CD4-positive, alpha-beta memory T cell (primary cell): ENCODE results near the gene OMG. TPM values are rescaled to one million over a fixed set of nuclear protein-coding genes. Genes with fewer than 3 reads are reported as not detected.

ENCODE experiments used
- CTCF ChIA-PET: fragments of 350-600 bp; sonication (Branson Sonifier 250); formaldehyde crosslinking; loops from one replicate; lab custom pipeline; 2021; ENCODE audit warnings: inconsistent platforms; ENCODE audit not compliant: partially characterized antibody; lab: Charles Lee
- POLR2A ChIA-PET: fragments of 350-600 bp; sonication (Branson Sonifier 250); formaldehyde crosslinking; loops from one replicate; lab custom pipeline; 2021; ENCODE audit not compliant: partially characterized antibody; lab: Charles Lee
- DNase-seq, 5 donors: peaks; one replicate each; pipeline versions ENCODE4 v3.0.0 to v3.0.0-alpha.2; 2020 to 2022; ENCODE audit warnings: mixed read lengths in 1 of 5
- H3K27ac ChIP-seq: one replicate; pipeline ENCODE4 v1.7.0; 2013; ENCODE audit warnings: low read depth, low read length
- H3K27me3 ChIP-seq: 2 replicates; pipeline ENCODE4 v1.7.0; 2013; ENCODE audit warnings: mild to moderate bottlenecking, low read length, moderate library complexity; ENCODE audit not compliant: insufficient read depth
- H3K36me3 ChIP-seq: 2 replicates; pipeline ENCODE4 v1.7.0; 2013; ENCODE audit warnings: mild to moderate bottlenecking, low read length, moderate library complexity; ENCODE audit not compliant: insufficient read depth
- H3K4me1 ChIP-seq: 2 replicates; pipeline ENCODE4 v1.7.0; 2013; ENCODE audit warnings: mild to moderate bottlenecking, low read length, moderate library complexity; ENCODE audit not compliant: insufficient read depth
- H3K4me3 ChIP-seq, 2 donors: one replicate each; pipeline ENCODE4 v1.7.0; 2013; ENCODE audit warnings: low read length in 2 of 2, mild to moderate bottlenecking in 1 of 2
- H3K9me3 ChIP-seq, 2 donors: one replicate each; pipeline ENCODE4 v1.7.0; 2013; ENCODE audit warnings: low read length in 2 of 2, control low read depth in 1 of 2; ENCODE audit not compliant: control insufficient read depth in 1 of 2
- H3K27ac Mint-ChIP-seq, 7 donors: one replicate each; pipeline ENCODE4 v1.8.0; 2020 to 2021; ENCODE audit warnings: mixed read lengths in 7 of 7, mild to moderate bottlenecking in 6 of 7, inconsistent platforms in 3 of 7, moderate library complexity in 3 of 7
- H3K27me3 Mint-ChIP-seq, 2 donors: one replicate each; pipeline ENCODE4 v1.8.0; 2020 to 2021; ENCODE audit warnings: mixed read lengths in 2 of 2
- H3K36me3 Mint-ChIP-seq, 2 donors: one replicate each; pipeline ENCODE4 v1.8.0; 2020 to 2021; ENCODE audit warnings: mixed read lengths in 2 of 2, inconsistent platforms in 1 of 2, mild to moderate bottlenecking in 1 of 2
- H3K4me1 Mint-ChIP-seq, 4 donors: one replicate each; pipeline ENCODE4 v1.8.0; 2020 to 2021; ENCODE audit warnings: mixed read lengths in 4 of 4, mild to moderate bottlenecking in 1 of 4
- H3K4me3 Mint-ChIP-seq, 8 donors: one replicate each; pipeline ENCODE4 v1.8.0; 2020 to 2021; ENCODE audit warnings: mixed read lengths in 8 of 8, mild to moderate bottlenecking in 7 of 8, moderate library complexity in 6 of 8, inconsistent platforms in 3 of 8
- H3K9me3 Mint-ChIP-seq, 8 donors: one replicate each; pipeline ENCODE4 v1.8.0; 2020 to 2021; ENCODE audit warnings: mixed read lengths in 8 of 8, mild to moderate bottlenecking in 5 of 8, inconsistent platforms in 3 of 8, moderate library complexity in 1 of 8
- intact Hi-C: fragments of 100-400 bp; cut with micrococcal nuclease; formaldehyde crosslinking; loops from one replicate; pipeline ENCODE4 v1.15.1; 2023
- polyA plus RNA-seq, 2 donors: library from polyadenylated mRNA; unstranded; fragments of 300-500 nt; fragmentation: Illumina TruSeq; gene quantifications; one replicate each; pipeline ENCODE4 v1.2.3, GENCODE V29; 2021
- total RNA-seq, 2 experiments: library from RNA; stranded (reverse); gene quantifications; one replicate each; pipeline ENCODE4 v1.2.3, GENCODE V29; 2021

OMG gene
- total and polyA plus RNA-seq, 4 experiments from 2014 or later, result 0.61 to 0.84 (median 0.69) TPM; not detected in 1

GRCh38 chr17:31254654-31255053 is 42.4 kb downstream of the OMG start:
- H3K27me3 Mint-ChIP-seq, result no peaks in the 10 kb centered on the region
- no peak for DNase-seq
- no peaks in the 10 kb centered on the region for H3K4me1 Mint-ChIP-seq
- Histone ChIP-seq H3K27me3 (no peaks in the 10 kb centered on the region), H3K4me3 (no peak overlapping the region), H3K4me1 (no peaks in the 10 kb centered on the region), H3K36me3 (no peaks in the 10 kb centered on the region), H3K27ac (no peak overlapping the region), H3K9me3 (no peaks in the 10 kb centered on the region)
- intact Hi-C loops, result no loop called here
- no peak overlapping the region for H3K27ac Mint-ChIP-seq
- POLR2A ChIA-PET, result no interaction called here
- CTCF ChIA-PET, result interaction anchor here (1.7 kb wide), 1 partner anchor 39 kb away, joined by 5 read pairs; no protein-coding TSS in a partner anchor
- peaks cover 0 to 2% of the 10 kb centered on the region in 2 donors for H3K36me3 Mint-ChIP-seq
- no peak overlapping the region for H3K4me3 Mint-ChIP-seq
- no peaks in the 10 kb centered on the region for H3K9me3 Mint-ChIP-seq

- Histone ChIP-seq H3K36me3 (no peaks in the 10 kb centered on the region), H3K9me3 (no peaks in the 10 kb centered on the region), H3K4me1 (no peaks in the 10 kb centered on the region), H3K4me3 (no peak overlapping the region), H3K27ac (no peak overlapping the region), H3K27me3 (no peaks in the 10 kb centered on the region)
- H3K27ac Mint-ChIP-seq, result no peak overlapping the region
- H3K4me3 Mint-ChIP-seq, result no peak overlapping the region
- POLR2A ChIA-PET, result no interaction called here
- CTCF ChIA-PET, result interaction anchor here (1.2 to 1.4 kb wide), 2 partner anchors 14 to 120 kb away, joined by 4 to 5 read pairs; no protein-coding TSS in a partner anchor
- H3K9me3 Mint-ChIP-seq, result no peaks in the 10 kb centered on the region
- no peaks in the 10 kb centered on the region for H3K4me1 Mint-ChIP-seq
- DNase-seq, result no peak
- peaks cover 0 to 2% of the 10 kb centered on the region in 2 donors for H3K36me3 Mint-ChIP-seq
- intact Hi-C loops, result no loop called here
- no peaks in the 10 kb centered on the region for H3K27me3 Mint-ChIP-seq
Observed at GRCh38 chr17:31252741-31253140, 44.3 kb downstream of the OMG start.

GRCh38 chr17:31251970-31252328 is 45.1 kb downstream of the OMG start:
- H3K4me3 Mint-ChIP-seq, result no peak overlapping the region
- Histone ChIP-seq H3K27me3 (no peaks in the 10 kb centered on the region), H3K36me3 (no peaks in the 10 kb centered on the region), H3K27ac (no peak overlapping the region), H3K9me3 (no peaks in the 10 kb centered on the region), H3K4me3 (no peak overlapping the region), H3K4me1 (no peaks in the 10 kb centered on the region)
- DNase-seq, result no peak
- no peaks in the 10 kb centered on the region for H3K27me3 Mint-ChIP-seq
- peaks cover 0 to 2% of the 10 kb centered on the region in 2 donors for H3K36me3 Mint-ChIP-seq
- ChIA-PET POLR2A (no interaction called here), CTCF (interaction anchor here (0.6 to 1.4 kb wide), 6 partner anchors 15 to 369 kb away, joined by 3 to 5 read pairs (median 4); no protein-coding TSS in a partner anchor)
- no peaks in the 10 kb centered on the region for H3K9me3 Mint-ChIP-seq
- H3K27ac Mint-ChIP-seq, result no peak overlapping the region
- H3K4me1 Mint-ChIP-seq, result no peaks in the 10 kb centered on the region
- intact Hi-C loops, result no loop called here

- Mint-ChIP-seq H3K9me3 (no peaks in the 10 kb centered on the region), H3K27me3 (no peaks in the 10 kb centered on the region), H3K36me3 (peaks cover 0 to 2% of the 10 kb centered on the region in 2 donors), H3K4me3 (no peak overlapping the region), H3K4me1 (no peaks in the 10 kb centered on the region), H3K27ac (no peak overlapping the region)
- Histone ChIP-seq H3K36me3 (no peaks in the 10 kb centered on the region), H3K4me3 (no peak overlapping the region), H3K27me3 (no peaks in the 10 kb centered on the region), H3K9me3 (no peaks in the 10 kb centered on the region), H3K27ac (no peak overlapping the region), H3K4me1 (no peaks in the 10 kb centered on the region)
- ChIA-PET POLR2A (no interaction called here), CTCF (interaction anchor here (0.6 to 1.4 kb wide), 4 partner anchors 15 to 369 kb away, joined by 3 to 5 read pairs (median 4); no protein-coding TSS in a partner anchor)
- intact Hi-C loops, result no loop called here
- no peak for DNase-seq
Observed at GRCh38 chr17:31251105-31251969, 45.7 kb downstream of the OMG start.

GRCh38 chr17:31250229-31250628 is 46.8 kb downstream of the OMG start:
- H3K4me3 Mint-ChIP-seq, result no peak overlapping the region
- no peaks in the 10 kb centered on the region for H3K4me1 Mint-ChIP-seq
- H3K9me3 ChIP-seq, result no peaks in the 10 kb centered on the region
- ChIA-PET CTCF (interaction anchor here (1.5 kb wide), 1 partner anchor 122 kb away, joined by 4 read pairs; no protein-coding TSS in a partner anchor), POLR2A (no interaction called here)
- no peaks in the 10 kb centered on the region for H3K27me3 ChIP-seq
- no peak for DNase-seq
- no peak overlapping the region for H3K4me3 ChIP-seq
- no peaks in the 10 kb centered on the region for H3K36me3 ChIP-seq
- no peak overlapping the region for H3K27ac ChIP-seq
- intact Hi-C loops, result no loop called here
- no peaks in the 10 kb centered on the region for H3K4me1 ChIP-seq
- H3K27ac Mint-ChIP-seq, result no peak overlapping the region
- peaks cover 6 to 8% of the 10 kb centered on the region in 2 donors for H3K36me3 Mint-ChIP-seq
- no peaks in the 10 kb centered on the region for H3K9me3 Mint-ChIP-seq
- H3K27me3 Mint-ChIP-seq, result no peaks in the 10 kb centered on the region

GRCh38 chr17:31249835-31250141 is 47.3 kb downstream of the OMG start:
- H3K4me3 Mint-ChIP-seq, result no peak overlapping the region
- ChIA-PET POLR2A (no interaction called here), CTCF (interaction anchor here (1.5 kb wide), 1 partner anchor 123 kb away, joined by 4 read pairs; no protein-coding TSS in a partner anchor)
- no peaks in the 10 kb centered on the region for H3K27me3 ChIP-seq
- H3K9me3 ChIP-seq, result no peaks in the 10 kb centered on the region
- no peaks in the 10 kb centered on the region for H3K4me1 ChIP-seq
- no peaks in the 10 kb centered on the region for H3K27me3 Mint-ChIP-seq
- no peaks in the 10 kb centered on the region for H3K4me1 Mint-ChIP-seq
- H3K27ac ChIP-seq, result no peak overlapping the region
- H3K36me3 Mint-ChIP-seq, result peaks cover 7 to 8% of the 10 kb centered on the region in 2 donors
- intact Hi-C loops, result no loop called here
- H3K9me3 Mint-ChIP-seq, result no peaks in the 10 kb centered on the region
- no peak for DNase-seq
- no peak overlapping the region for H3K27ac Mint-ChIP-seq
- H3K4me3 ChIP-seq, result no peak overlapping the region
- no peaks in the 10 kb centered on the region for H3K36me3 ChIP-seq

GRCh38 chr17:31248986-31249834 is 47.8 kb downstream of the OMG start:
- ChIA-PET POLR2A (no interaction called here), CTCF (interaction anchor here (1.5 kb wide), 1 partner anchor 123 kb away, joined by 4 read pairs; no protein-coding TSS in a partner anchor)

More at GRCh38 chr17:31248986-31249834, 47.8 kb downstream of the OMG start:
- no peaks in the 10 kb centered on the region for H3K9me3 ChIP-seq
- intact Hi-C loops, result no loop called here
- no peaks in the 10 kb centered on the region for H3K36me3 ChIP-seq
- no peak overlapping the region for H3K4me3 Mint-ChIP-seq
- no peaks in the 10 kb centered on the region for H3K27me3 Mint-ChIP-seq
- no peak overlapping the region for H3K27ac Mint-ChIP-seq
- H3K4me1 ChIP-seq, result no peaks in the 10 kb centered on the region
- peaks cover 7 to 8% of the 10 kb centered on the region in 2 donors for H3K36me3 Mint-ChIP-seq
- no peak overlapping the region for H3K27ac ChIP-seq
- no peak for DNase-seq
- H3K4me3 ChIP-seq, result no peak overlapping the region
- no peaks in the 10 kb centered on the region for H3K4me1 Mint-ChIP-seq
- no peaks in the 10 kb centered on the region for H3K9me3 Mint-ChIP-seq
- no peaks in the 10 kb centered on the region for H3K27me3 ChIP-seq
